ENCODE results near the gene CFAP74.

Gene CFAP74

GRCh38 chr1:2025491-2025981, 21.9 kb upstream of the CFAP74 start:
- H3K4me3 ChIP-seq (ENCODE audit: low read depth, low read length): no peak overlapping the region
- TF ChIP-seq CTCF (IDR thresholded peaks at IDR 0.05; ENCODE audit: low read depth, low read length): no peak
- no peak for DNase-seq (ENCODE audit: low read depth, low spot score)
- in situ Hi-C loops (cut with HindIII; ENCODE audit: low sequenced_read_pairs): no loop called here

GRCh38 chr1:2024887-2025286, 21.3 kb upstream of the CFAP74 start:
- H3K4me3 ChIP-seq (ENCODE audit: low read depth, low read length): no peak overlapping the region
- in situ Hi-C loops (cut with HindIII; ENCODE audit: low sequenced_read_pairs): no loop called here
- no peak for TF ChIP-seq CTCF (IDR thresholded peaks at IDR 0.05; ENCODE audit: low read depth, low read length)
- no peak for DNase-seq (ENCODE audit: low read depth, low spot score)

- no peak overlapping the region for H3K4me3 ChIP-seq (ENCODE audit: low read depth, low read length)
- DNase-seq (ENCODE audit: low read depth, low spot score): no peak
- TF ChIP-seq CTCF (IDR thresholded peaks at IDR 0.05; ENCODE audit: low read depth, low read length): no peak
- in situ Hi-C loops (cut with HindIII; ENCODE audit: low sequenced_read_pairs): no loop called here
These were observed 20.9 kb upstream of the CFAP74 start for GRCh38 chr1:2024451-2024850.

- in situ Hi-C loops (cut with HindIII; ENCODE audit: low sequenced_read_pairs): no loop called here
- no peak for TF ChIP-seq CTCF (IDR thresholded peaks at IDR 0.05; ENCODE audit: low read depth, low read length)
- no peak overlapping the region for H3K4me3 ChIP-seq (ENCODE audit: low read depth, low read length)
- no peak for DNase-seq (ENCODE audit: low read depth, low spot score)
These were observed 19.6 kb upstream of the CFAP74 start for GRCh38 chr1:2023187-2023586.

- DNase-seq (ENCODE audit: low read depth, low spot score): no peak
- in situ Hi-C loops (cut with HindIII; ENCODE audit: low sequenced_read_pairs): no loop called here
- no peak for TF ChIP-seq CTCF (IDR thresholded peaks at IDR 0.05; ENCODE audit: low read depth, low read length)
- H3K4me3 ChIP-seq (ENCODE audit: low read depth, low read length): no peak overlapping the region
These were observed 18.6 kb upstream of the CFAP74 start for GRCh38 chr1:2022063-2022770.

GRCh38 chr1:2021550-2021949, 18.0 kb upstream of the CFAP74 start:
- no peak overlapping the region for H3K4me3 ChIP-seq (ENCODE audit: low read depth, low read length)
- in situ Hi-C loops (cut with HindIII; ENCODE audit: low sequenced_read_pairs): no loop called here
- DNase-seq (ENCODE audit: low read depth, low spot score): no peak
- no peak for TF ChIP-seq CTCF (IDR thresholded peaks at IDR 0.05; ENCODE audit: low read depth, low read length)

Data from astrocyte of the spinal cord (primary cell).